ENCODE data around the gene USP32. TPM values are rescaled to one million over a fixed set of nuclear protein-coding genes. Genes with fewer than 3 reads are reported as not detected.

The USP32 gene
- total RNA-seq, 6 experiments from 2014 or later: 24.8 to 44.2 (median 33.5) TPM

DNA sequence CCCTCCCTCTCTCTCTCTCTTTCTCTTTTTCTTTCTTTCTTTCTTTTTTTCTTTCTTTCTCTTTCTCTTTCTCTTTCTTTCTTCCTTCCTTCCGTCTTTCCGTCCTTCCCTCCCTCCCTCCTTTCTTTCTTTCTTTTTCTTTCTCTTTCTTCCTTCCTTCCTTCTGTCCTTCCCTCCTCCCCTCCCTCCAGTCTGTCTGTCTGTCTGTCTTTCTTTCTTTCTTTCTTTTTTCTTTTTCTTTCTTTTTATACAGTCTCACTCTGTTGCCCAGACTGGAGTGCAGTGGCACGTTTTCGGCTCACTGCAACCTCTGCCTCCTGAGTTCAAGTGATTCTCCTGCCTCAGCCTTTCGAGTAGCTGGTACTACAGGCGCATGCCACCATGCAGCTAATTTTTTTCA, 227.8 kb downstream of the USP32 start:
- Histone ChIP-seq H3K4me1 (peaks cover 0 to 9% (median 0%) of the 10 kb centered on the region in 4 donors), H3K27ac (no peak overlapping the region)
- intact Hi-C loops (cut with DNase I): no loop called here

GRCh38 chr17:60163108-60163784, 228.7 kb downstream of the USP32 start:
- H3K36me3 ChIP-seq: no peaks in the 10 kb centered on the region
- WGBS (ENCODE audit: insufficient coverage, low coverage, low lambda C conversion rate, missing lambda C conversion rate): 74% methylated on average over 5 of the region's 20 CpGs
- no peak for TF ChIP-seq POLR2A (IDR thresholded peaks at IDR 0.05)
- TF ChIP-seq, protein P1, sequence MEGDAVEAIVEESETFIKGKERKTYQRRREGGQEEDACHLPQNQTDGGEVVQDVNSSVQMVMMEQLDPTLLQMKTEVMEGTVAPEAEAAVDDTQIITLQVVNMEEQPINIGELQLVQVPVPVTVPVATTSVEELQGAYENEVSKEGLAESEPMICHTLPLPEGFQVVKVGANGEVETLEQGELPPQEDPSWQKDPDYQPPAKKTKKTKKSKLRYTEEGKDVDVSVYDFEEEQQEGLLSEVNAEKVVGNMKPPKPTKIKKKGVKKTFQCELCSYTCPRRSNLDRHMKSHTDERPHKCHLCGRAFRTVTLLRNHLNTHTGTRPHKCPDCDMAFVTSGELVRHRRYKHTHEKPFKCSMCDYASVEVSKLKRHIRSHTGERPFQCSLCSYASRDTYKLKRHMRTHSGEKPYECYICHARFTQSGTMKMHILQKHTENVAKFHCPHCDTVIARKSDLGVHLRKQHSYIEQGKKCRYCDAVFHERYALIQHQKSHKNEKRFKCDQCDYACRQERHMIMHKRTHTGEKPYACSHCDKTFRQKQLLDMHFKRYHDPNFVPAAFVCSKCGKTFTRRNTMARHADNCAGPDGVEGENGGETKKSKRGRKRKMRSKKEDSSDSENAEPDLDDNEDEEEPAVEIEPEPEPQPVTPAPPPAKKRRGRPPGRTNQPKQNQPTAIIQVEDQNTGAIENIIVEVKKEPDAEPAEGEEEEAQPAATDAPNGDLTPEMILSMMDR (IDR thresholded peaks at IDR 0.05): no peak
- intact Hi-C loops (cut with DNase I): no loop called here
- no peak overlapping the region for H3K4me3 ChIP-seq
- DNase-seq (no peak), ATAC-seq (peak in 3 of 4 donors; percentile 13 to 53 (median 17))
- H3K9me3 ChIP-seq: no peaks in the 10 kb centered on the region
- no peak overlapping the region for H3K27ac ChIP-seq
- H3K4me1 ChIP-seq: peaks cover 0 to 9% (median 0%) of the 10 kb centered on the region in 4 donors
- no peaks in the 10 kb centered on the region for H3K27me3 ChIP-seq

More for the DNA sequence above, 227.8 kb downstream of the USP32 start:
- H3K9me3 ChIP-seq: no peaks in the 10 kb centered on the region
- DNase-seq (no peak), ATAC-seq (no peak)
- H3K27me3 ChIP-seq: no peaks in the 10 kb centered on the region
- H3K36me3 ChIP-seq: no peaks in the 10 kb centered on the region
- H3K4me3 ChIP-seq: no peak overlapping the region
- 78% methylated on average over 5 of the region's 6 CpGs for WGBS (ENCODE audit: insufficient coverage, low coverage, low lambda C conversion rate, missing lambda C conversion rate)
- no peak for TF ChIP-seq POLR2A (IDR thresholded peaks at IDR 0.05)
- TF ChIP-seq, protein P1 (IDR thresholded peaks at IDR 0.05): no peak

- H3K4me3 ChIP-seq: no peak overlapping the region
- H3K9me3 ChIP-seq: no peaks in the 10 kb centered on the region
- DNase-seq (no peak), ATAC-seq (peak in 3 of 4 donors; percentile 20 to 35 (median 35))
- intact Hi-C loops (cut with DNase I): no loop called here
- no peaks in the 10 kb centered on the region for H3K4me1 ChIP-seq
- no peak for TF ChIP-seq POLR2A (IDR thresholded peaks at IDR 0.05)
- TF ChIP-seq, protein P1 (IDR thresholded peaks at IDR 0.05): no peak
- H3K27ac ChIP-seq: no peak overlapping the region
- 29% methylated on average over 6 of the region's 17 CpGs for WGBS (ENCODE audit: insufficient coverage, low coverage, low lambda C conversion rate, missing lambda C conversion rate)
- H3K36me3 ChIP-seq: no peaks in the 10 kb centered on the region
- no peaks in the 10 kb centered on the region for H3K27me3 ChIP-seq
Observed at GRCh38 chr17:60161598-60162330, 230.2 kb downstream of the USP32 start.

GRCh38 chr17:60160829-60161501, 231.0 kb downstream of the USP32 start:
- no peaks in the 10 kb centered on the region for H3K27me3 ChIP-seq
- H3K27ac ChIP-seq: no peak overlapping the region
- H3K36me3 ChIP-seq: no peaks in the 10 kb centered on the region
- no peaks in the 10 kb centered on the region for H3K4me1 ChIP-seq
- DNase-seq (no peak), ATAC-seq (no peak)
- H3K4me3 ChIP-seq: no peak overlapping the region
- no peaks in the 10 kb centered on the region for H3K9me3 ChIP-seq
- 49% methylated on average over 5 of the region's 10 CpGs for WGBS (ENCODE audit: insufficient coverage, low coverage, low lambda C conversion rate, missing lambda C conversion rate)
- intact Hi-C loops (cut with DNase I): no loop called here
- TF ChIP-seq, protein P1 (IDR thresholded peaks at IDR 0.05): no peak
- no peak for TF ChIP-seq POLR2A (IDR thresholded peaks at IDR 0.05)

All from right lobe of liver (tissue), 6 donors.